H1 (cell line): ENCODE measurements around the gene LRR1. TPM values are rescaled to one million over a fixed set of nuclear protein-coding genes. Genes with fewer than 3 reads are reported as not detected.

Experiments used
- CTCF ChIA-PET: fragments of 300-600 bp; sonication (Branson Sonifier 250); formaldehyde crosslinking; loops from one replicate; lab custom pipeline; 2021; ENCODE audit not compliant: partially characterized antibody; lab: Charles Lee
- POLR2A ChIA-PET: fragments of 300-600 bp; sonication (Branson Sonifier 250); formaldehyde crosslinking; loops from one replicate; lab custom pipeline; 2021; ENCODE audit warnings: inconsistent platforms; ENCODE audit not compliant: partially characterized antibody; lab: Charles Lee
- DNase-seq, 2 experiments: peaks; one replicate each; pipeline versions ENCODE4 v3.0.0 to v3.0.0-alpha.2; 2010 to 2022; ENCODE audit warnings: low spot score in 2 of 2, low read depth in 1 of 2, mixed read lengths in 1 of 2
- FAIRE-seq: peaks from 2 replicates; lab custom pipeline; 2011; peaks lifted over from hg19 to GRCh38; lab: Jason Lieb, UNC
- H2AFZ ChIP-seq: 2 replicates; pipeline ENCODE4 v1.8.1; 2012; ENCODE audit warnings: low read length, inconsistent platforms
- H2AK5ac ChIP-seq: 2 replicates; pipeline ENCODE4 v1.6.1; 2013; ENCODE audit warnings: low read depth, low read length
- H2BK120ac ChIP-seq: replicated peaks from 2 replicates; pipeline ENCODE3; 2013; ENCODE audit warnings: low read depth, low read length, inconsistent platforms
- H2BK12ac ChIP-seq: 2 replicates; pipeline ENCODE4 v1.6.1; 2013; ENCODE audit warnings: low read depth, low read length
- H2BK15ac ChIP-seq: 2 replicates; pipeline ENCODE4 v1.6.1; 2013; ENCODE audit warnings: low read length
- H2BK20ac ChIP-seq: 2 replicates; pipeline ENCODE4 v1.6.1; 2013; ENCODE audit warnings: low read length
- H2BK5ac ChIP-seq: 2 replicates; pipeline ENCODE4 v1.6.1; 2013; ENCODE audit warnings: low read depth, low read length
- H3K14ac ChIP-seq: 2 replicates; pipeline ENCODE4 v1.6.1; 2013; ENCODE audit warnings: inconsistent platforms; ENCODE audit not compliant: insufficient read length
- H3K18ac ChIP-seq: 2 replicates; pipeline ENCODE4 v1.6.1; 2013; ENCODE audit warnings: low read length; ENCODE audit errors: extremely low read depth
- H3K23ac ChIP-seq: 2 replicates; pipeline ENCODE4 v1.6.1; 2013; ENCODE audit warnings: inconsistent platforms; ENCODE audit not compliant: insufficient read length
- H3K23me2 ChIP-seq: 2 replicates; pipeline ENCODE4 v1.6.1; 2013; ENCODE audit warnings: low read depth, low read length
- H3K27ac ChIP-seq: 2 replicates; pipeline ENCODE4 v1.6.1; 2011; ENCODE audit warnings: low read depth, low read length, inconsistent platforms
- H3K27me3 ChIP-seq, 4 experiments: replicated peaks in 1 of 4; 1 replicate in 1 of 4; 2 replicates in 3 of 4; pipeline versions ENCODE4 v1.6.1 to v1.8.1; 2011 to 2013; ENCODE audit warnings: low read length in 3 of 4, mild to moderate bottlenecking in 3 of 4, inconsistent platforms in 2 of 4, mixed read lengths in 2 of 4, moderate library complexity in 1 of 4; ENCODE audit not compliant: control insufficient read depth in 3 of 4, insufficient read depth in 3 of 4; ENCODE audit errors: extremely low read depth in 1 of 4
- H3K36me3 ChIP-seq, 4 experiments: 2 replicates each; pipeline versions ENCODE4 v1.6.1 to v1.8.1; 2011 to 2013; ENCODE audit warnings: mild to moderate bottlenecking in 4 of 4, low read length in 3 of 4, moderate library complexity in 2 of 4, control low read depth in 1 of 4, inconsistent platforms in 1 of 4; ENCODE audit not compliant: insufficient read depth in 4 of 4, control insufficient read depth in 2 of 4
- H3K4ac ChIP-seq: replicated peaks from 2 replicates; pipeline ENCODE3; 2013; ENCODE audit warnings: low read length, low read depth, mixed read lengths, inconsistent platforms; ENCODE audit not compliant: insufficient read length
- H3K4me1 ChIP-seq, 4 experiments: replicated peaks in 1 of 4; 1 replicate in 1 of 4; 2 replicates in 3 of 4; pipeline versions ENCODE4 v1.6.1 to v1.8.1; 2011 to 2013; ENCODE audit warnings: low read length in 3 of 4, inconsistent platforms in 2 of 4, mixed read lengths in 1 of 4; ENCODE audit not compliant: insufficient read depth in 4 of 4, control insufficient read depth in 3 of 4
- H3K4me2 ChIP-seq, 2 experiments: 2 replicates each; pipeline versions ENCODE4 v1.6.1 to v1.8.1; 2011 to 2013; ENCODE audit warnings: low read depth in 2 of 2, low read length in 2 of 2, control low read depth in 1 of 2, inconsistent platforms in 1 of 2, mild to moderate bottlenecking in 1 of 2; ENCODE audit not compliant: insufficient read depth in 1 of 2
- H3K4me3 ChIP-seq, 4 experiments: fragments of 200-600, 300-600 bp in 1 of 4; sonication (generic), shearing (Covaris generic), sonication (Bioruptor Twin) in 1 of 4; 2 replicates each; pipeline versions ENCODE4 v1.5.1 to v1.8.1; 2011 to 2016; ENCODE audit warnings: low read length in 4 of 4, low read depth in 3 of 4, control low read depth in 2 of 4, inconsistent platforms in 2 of 4, mild to moderate bottlenecking in 2 of 4, mixed read lengths in 1 of 4, moderate library complexity in 1 of 4; ENCODE audit not compliant: insufficient read depth in 2 of 4; ENCODE audit errors: extremely low read depth in 1 of 4
- H3K56ac ChIP-seq: replicated peaks from 2 replicates; pipeline ENCODE3; 2013; ENCODE audit warnings: low read depth, mild to moderate bottlenecking, mixed read lengths, low read length, inconsistent platforms; ENCODE audit not compliant: insufficient read length
- H3K79me1 ChIP-seq: 2 replicates; pipeline ENCODE4 v1.6.1; 2013; ENCODE audit warnings: low read depth, low read length, control low read depth
- H3K79me2 ChIP-seq, 2 experiments: 2 replicates each; pipeline versions ENCODE4 v1.6.1 to v1.8.1; 2012 to 2013; ENCODE audit warnings: low read length in 2 of 2, mild to moderate bottlenecking in 2 of 2, inconsistent platforms in 1 of 2; ENCODE audit not compliant: insufficient read depth in 2 of 2, control insufficient read depth in 1 of 2
- H3K9ac ChIP-seq, 4 experiments: replicated peaks in 1 of 4; 1 replicate in 1 of 4; 2 replicates in 3 of 4; pipeline versions ENCODE4 v1.6.1 to v1.8.1; 2011 to 2013; ENCODE audit warnings: low read depth in 3 of 4, low read length in 3 of 4, control low read depth in 2 of 4, mild to moderate bottlenecking in 2 of 4, moderate library complexity in 2 of 4, inconsistent platforms in 1 of 4; ENCODE audit errors: extremely low read depth in 1 of 4
- H3K9me3 ChIP-seq, 2 experiments: 2 replicates each; pipeline versions ENCODE4 v1.6.1 to v1.8.1; 2012 to 2013; ENCODE audit warnings: mild to moderate bottlenecking in 2 of 2, moderate library complexity in 2 of 2, control low read depth in 1 of 2, inconsistent platforms in 1 of 2, low read depth in 1 of 2, low read length in 1 of 2, mixed read lengths in 1 of 2; ENCODE audit not compliant: insufficient read depth in 2 of 2
- H4K20me1 ChIP-seq, 2 experiments: replicated peaks in 1 of 2; 2 replicates each; pipeline versions ENCODE3 to v1.8.1; 2011 to 2013; ENCODE audit warnings: inconsistent platforms in 2 of 2, low read length in 2 of 2, mild to moderate bottlenecking in 1 of 2; ENCODE audit not compliant: insufficient read depth in 2 of 2, control insufficient read depth in 1 of 2
- H4K5ac ChIP-seq: 2 replicates; pipeline ENCODE4 v1.6.1; 2013; ENCODE audit warnings: low read length, low read depth, mixed read lengths, inconsistent platforms; ENCODE audit not compliant: insufficient read length
- H4K8ac ChIP-seq: 2 replicates; pipeline ENCODE4 v1.8.0; 2013; ENCODE audit warnings: mild to moderate bottlenecking, moderate library complexity, low read length, inconsistent platforms; ENCODE audit not compliant: insufficient read depth; ENCODE audit errors: extremely low read depth
- H4K91ac ChIP-seq: replicated peaks from 2 replicates; pipeline ENCODE3; 2013; ENCODE audit warnings: low read length, mixed read lengths, inconsistent platforms; ENCODE audit not compliant: insufficient read length
- ASH2L ChIP-seq: fragments of 200-600, 300-600 bp; sonication (generic); IDR thresholded peaks from one replicate; pipeline ENCODE4 v1.7.1; 2017; ENCODE audit warnings: low read length
- BCL11A ChIP-seq, 2 experiments: IDR thresholded peaks; one replicate each; pipeline ENCODE4 v1.6.1; 2011; ENCODE audit warnings: low read depth in 2 of 2, low read length in 2 of 2, mild to moderate bottlenecking in 2 of 2
- CEBPB ChIP-seq: IDR thresholded peaks from 2 replicates; pipeline ENCODE4 v1.6.1; 2012; ENCODE audit warnings: low read depth, low read length
- CTBP2 ChIP-seq: IDR thresholded peaks from 2 replicates; pipeline ENCODE4 v1.7.0; 2011; ENCODE audit warnings: borderline replicate concordance, mild to moderate bottlenecking, moderate library complexity, mixed read lengths, low read length; ENCODE audit not compliant: insufficient read depth, insufficient read length
- HDAC2 ChIP-seq, 2 experiments: fragments of 300-600 bp in 1 of 2; sonication (generic) in 1 of 2; IDR thresholded peaks; 2 replicates each; pipeline ENCODE4 v1.6.1; 2011 to 2012; ENCODE audit warnings: low read depth in 2 of 2, low read length in 2 of 2, mild to moderate bottlenecking in 2 of 2, moderate library complexity in 2 of 2, borderline replicate concordance in 1 of 2, inconsistent platforms in 1 of 2
- JUND ChIP-seq: IDR thresholded peaks from 2 replicates; pipeline ENCODE4 v1.6.1; 2011; ENCODE audit warnings: mild to moderate bottlenecking, improper control_type of control experiment, low read length
- KDM1A ChIP-seq: fragments of 200-600, 300-600 bp; sonication (generic); IDR thresholded peaks from 2 replicates; pipeline ENCODE4 v1.7.1; 2016; ENCODE audit warnings: mild to moderate bottlenecking, low read length, borderline replicate concordance
- KDM4A ChIP-seq: IDR thresholded peaks from one replicate; pipeline ENCODE4 v1.7.1; 2012; ENCODE audit warnings: low read depth, mild to moderate bottlenecking, moderate library complexity, low read length, inconsistent platforms; ENCODE audit not compliant: severe bottlenecking
- POU5F1 ChIP-seq: IDR thresholded peaks from 2 replicates; pipeline ENCODE4 v1.6.1; 2011; ENCODE audit warnings: low read depth, mild to moderate bottlenecking, low read length, moderate library complexity
- SP1 ChIP-seq: IDR thresholded peaks from 2 replicates; pipeline ENCODE4 v1.6.1; 2011; ENCODE audit warnings: low read depth, low read length
- SUZ12 ChIP-seq: fragments of 200-600 bp; sonication (generic); IDR thresholded peaks from 2 replicates; pipeline ENCODE4 v1.6.1; 2012; ENCODE audit warnings: mild to moderate bottlenecking, inconsistent platforms, low read length, moderate library complexity, mixed read lengths
- WGBS, 2 experiments: shearing (Covaris generic) in 1 of 2; methylation state at CpG; one replicate each; pipeline versions ENCODE4 v1.1.6 to v1.1.7; 2013 to 2015; ENCODE audit warnings: low lambda C conversion rate in 2 of 2, mixed read lengths in 2 of 2, inconsistent platforms in 1 of 2, low coverage in 1 of 2, missing lambda C conversion rate in 1 of 2; ENCODE audit not compliant: insufficient replicate concordance in 2 of 2, insufficient coverage in 1 of 2, insufficient read length in 1 of 2; ENCODE audit errors: extremely low coverage in 1 of 2, missing lambda C conversion rate in 1 of 2; 5-methylcytosine and 5-hydroxymethylcytosine counted together
- polyA plus RNA-seq, 7 experiments: library from polyadenylated mRNA; depleted of rRNA in 3 of 7; stranded (reverse) in 5 of 7; unstranded in 2 of 7; fragments of >200 nt in 5 of 7; fragments of 200-250 nt in 2 of 7; gene quantifications; 1 replicate in 5 of 7; 2 replicates in 1 of 7; 4 replicates in 1 of 7; pipeline versions ENCODE4 v1.2.1 to v1.2.3, GENCODE V29; 2011 to 2013; ENCODE audit warnings: missing spikeins in 2 of 7, mixed read lengths in 2 of 7
- total RNA-seq: library from RNA; stranded (reverse); fragmentation: NEBNext Ultra II Directional; extraction: Animal tissue kit (Norgen Biotek cat#: 25700); gene quantifications from 2 replicates; pipeline ENCODE4 v1.2.1, GENCODE V29; 2021

Gene LRR1
- total and polyA plus RNA-seq, 2 of the 8 experiments (the other 6 are each of a cell fraction or from before 2014, with no cell fraction given), result 30.7 to 37.5 TPM

DNA sequence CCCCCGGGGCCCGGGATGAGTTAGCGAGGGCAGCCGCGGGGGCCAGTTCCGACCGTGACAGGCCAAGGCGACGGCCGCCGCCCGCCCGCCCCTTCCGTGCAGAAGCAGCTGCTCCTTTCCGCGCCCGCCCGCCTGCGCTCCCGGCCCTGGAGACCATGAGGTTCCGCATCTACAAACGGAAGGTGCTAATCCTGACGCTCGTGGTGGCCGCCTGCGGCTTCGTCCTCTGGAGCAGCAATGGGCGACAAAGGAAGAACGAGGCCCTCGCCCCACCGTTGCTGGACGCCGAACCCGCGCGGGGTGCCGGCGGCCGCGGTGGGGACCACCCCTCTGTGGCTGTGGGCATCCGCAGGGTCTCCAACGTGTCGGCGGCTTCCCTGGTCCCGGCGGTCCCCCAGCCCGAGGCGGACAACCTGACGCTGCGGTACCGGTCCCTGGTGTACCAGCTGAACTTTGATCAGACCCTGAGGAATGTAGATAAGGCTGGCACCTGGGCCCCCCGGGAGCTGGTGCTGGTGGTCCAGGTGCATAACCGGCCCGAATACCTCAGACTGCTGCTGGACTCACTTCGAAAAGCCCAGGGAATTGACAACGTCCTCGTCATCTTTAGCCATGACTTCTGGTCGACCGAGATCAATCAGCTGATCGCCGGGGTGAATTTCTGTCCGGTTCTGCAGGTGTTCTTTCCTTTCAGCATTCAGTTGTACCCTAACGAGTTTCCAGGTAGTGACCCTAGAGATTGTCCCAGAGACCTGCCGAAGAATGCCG, 22.6 kb downstream of the LRR1 start:
- Histone ChIP-seq H4K8ac (peak overlapping the region; percentile 9; the same call in 1 of the 2 replicates), H3K9me3 (no peaks in the 10 kb centered on the region), H2BK15ac (no peak overlapping the region), H3K27ac (no peak overlapping the region), H3K4me3 (peak overlapping the region; percentile 80 to 99 (median 94)), H3K9ac (peak overlapping the region in 3 of 4 experiments; percentile 44 to 94 (median 77); a peak in 5 of 7 replicates), H3K79me2 (peaks cover 5 to 48% of the 10 kb centered on the region in 2 experiments; a peak in 3 of 4 replicates), H4K5ac (no peak overlapping the region), H2BK5ac (no peak overlapping the region), H2BK20ac (no peak overlapping the region), H3K4me2 (peak overlapping the region; percentile 76 to 91), H3K4me1 (peaks cover 1 to 9% (median 3%) of the 10 kb centered on the region in 4 experiments; a peak in 3 of 7 replicates), H2BK12ac (no peak overlapping the region), H3K23ac (no peak overlapping the region), H4K91ac (no peak overlapping the region), H3K23me2 (peaks cover 10% of the 10 kb centered on the region), H3K56ac (no peak overlapping the region), H3K27me3 (no peaks in the 10 kb centered on the region), H2BK120ac (no peak overlapping the region), H3K14ac (no peak overlapping the region), H3K18ac (0 out of 2 replicates have a peak overlapping the region, but pooled peaks have one; percentile 79), H2AK5ac (no peak overlapping the region), H2AFZ (no peak overlapping the region), H4K20me1 (peaks cover 5 to 6% of the 10 kb centered on the region in 2 experiments), H3K36me3 (peaks cover 4 to 40% (median 12%) of the 10 kb centered on the region in 4 experiments; a peak in 7 of 8 replicates), H3K4ac (peak overlapping the region; percentile 54), H3K79me1 (no peaks in the 10 kb centered on the region)
- ChIA-PET POLR2A (interaction anchor here (0.9 to 3.9 kb wide), 22 partner anchors 8 to 241 kb away, joined by 3 to 53 read pairs (median 8); partner anchors contain the start of genes DNAAF2, KLHDC2, LRR1 and POLE2), CTCF (interaction anchor here (0.9 to 2.4 kb wide), 3 partner anchors 13 to 159 kb away, joined by 3 to 15 read pairs (median 4); partner anchors contain the start of gene DNAAF2)
- 7% methylated on average over 42 of the region's 65 CpGs; no CpG with 5 or more reads in 1 of the 2 experiments for WGBS, 2 experiments
- DNase-seq (no peak), FAIRE-seq (no peak)
- no peak for TF ChIP-seq SP1
- no peak for TF ChIP-seq BCL11A (IDR thresholded peaks at IDR 0.05; ENCODE audit: low read depth in 2 of 2, low read length in 2 of 2)
- no peak for TF ChIP-seq KDM1A
- TF ChIP-seq POU5F1, result no peak
- no peak for TF ChIP-seq KDM4A
- TF ChIP-seq CTBP2, result no peak
- no peak for TF ChIP-seq JUND
- no peak for TF ChIP-seq CEBPB
- TF ChIP-seq HDAC2 (IDR thresholded peaks at IDR 0.05; ENCODE audit: borderline replicate concordance in 1 of 2, low read depth in 2 of 2, low read length in 2 of 2), result 0 out of 4 replicates have a peak, but pooled peaks of 1 of the 2 experiments have one; percentile 14
- no peak for TF ChIP-seq SUZ12
- TF ChIP-seq ASH2L, result peak; percentile 18
